Measurements from ENCODE around the gene GCK.

GCK gene

DNA sequence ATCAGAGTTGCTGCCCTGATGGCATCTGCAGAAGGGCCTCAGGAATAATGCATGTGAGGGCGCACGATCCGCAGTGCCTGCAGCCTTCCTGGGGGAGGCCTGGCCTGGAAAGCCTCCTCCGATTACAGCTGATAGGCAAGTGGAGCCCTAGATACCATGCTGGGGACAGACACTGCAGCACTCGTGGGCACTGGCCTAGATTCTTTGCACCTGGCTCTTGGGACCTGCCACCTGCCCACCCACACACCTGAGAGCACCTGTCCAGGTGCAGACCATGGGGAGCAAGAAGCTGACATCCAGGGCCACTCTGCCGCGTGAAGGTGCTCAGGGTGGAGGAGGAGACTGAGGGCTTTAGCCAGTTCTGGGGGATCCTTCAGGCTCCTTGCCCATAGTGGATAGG, 26.3 kb upstream of the GCK start:
- no peak overlapping the region for H3K4me3 ChIP-seq (replicated peaks; ENCODE audit: low read depth, low read length)
- TF ChIP-seq, protein P1, sequence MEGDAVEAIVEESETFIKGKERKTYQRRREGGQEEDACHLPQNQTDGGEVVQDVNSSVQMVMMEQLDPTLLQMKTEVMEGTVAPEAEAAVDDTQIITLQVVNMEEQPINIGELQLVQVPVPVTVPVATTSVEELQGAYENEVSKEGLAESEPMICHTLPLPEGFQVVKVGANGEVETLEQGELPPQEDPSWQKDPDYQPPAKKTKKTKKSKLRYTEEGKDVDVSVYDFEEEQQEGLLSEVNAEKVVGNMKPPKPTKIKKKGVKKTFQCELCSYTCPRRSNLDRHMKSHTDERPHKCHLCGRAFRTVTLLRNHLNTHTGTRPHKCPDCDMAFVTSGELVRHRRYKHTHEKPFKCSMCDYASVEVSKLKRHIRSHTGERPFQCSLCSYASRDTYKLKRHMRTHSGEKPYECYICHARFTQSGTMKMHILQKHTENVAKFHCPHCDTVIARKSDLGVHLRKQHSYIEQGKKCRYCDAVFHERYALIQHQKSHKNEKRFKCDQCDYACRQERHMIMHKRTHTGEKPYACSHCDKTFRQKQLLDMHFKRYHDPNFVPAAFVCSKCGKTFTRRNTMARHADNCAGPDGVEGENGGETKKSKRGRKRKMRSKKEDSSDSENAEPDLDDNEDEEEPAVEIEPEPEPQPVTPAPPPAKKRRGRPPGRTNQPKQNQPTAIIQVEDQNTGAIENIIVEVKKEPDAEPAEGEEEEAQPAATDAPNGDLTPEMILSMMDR (IDR thresholded peaks at IDR 0.05; ENCODE audit: low read length, missing control alignments), result no peak
- DNase-seq (ENCODE audit: low read depth), result no peak

DNA sequence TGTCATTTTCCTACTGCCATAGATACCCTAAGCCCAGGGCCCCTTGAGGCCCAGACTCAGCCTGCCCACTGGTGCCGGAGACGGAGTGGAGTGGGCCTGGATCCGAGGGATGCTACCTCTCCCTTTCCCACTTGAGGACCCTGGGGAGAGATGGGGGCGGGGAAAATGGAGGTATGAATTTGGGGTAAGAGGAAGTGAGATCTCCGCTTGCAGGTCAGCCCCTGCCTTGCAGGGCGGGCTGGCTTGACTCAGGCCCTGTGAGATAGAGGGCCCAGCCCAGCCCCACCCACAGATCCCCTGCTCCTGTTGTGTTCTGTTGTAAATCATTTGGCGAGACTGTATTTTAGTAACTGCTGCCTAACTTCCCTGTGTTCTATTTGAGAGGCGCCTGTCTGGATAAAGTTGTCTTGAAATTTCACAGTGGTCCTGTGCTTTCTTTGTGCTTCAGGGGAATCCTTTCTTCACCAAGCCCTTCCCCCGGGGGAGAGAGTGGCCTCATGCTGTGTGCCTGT, 24.7 kb upstream of the GCK start:
- TF ChIP-seq, protein P1 (IDR thresholded peaks at IDR 0.05; ENCODE audit: low read length, missing control alignments), result no peak
- DNase-seq (ENCODE audit: low read depth), result no peak
- no peak overlapping the region for H3K4me3 ChIP-seq (replicated peaks; ENCODE audit: low read depth, low read length)

DNA sequence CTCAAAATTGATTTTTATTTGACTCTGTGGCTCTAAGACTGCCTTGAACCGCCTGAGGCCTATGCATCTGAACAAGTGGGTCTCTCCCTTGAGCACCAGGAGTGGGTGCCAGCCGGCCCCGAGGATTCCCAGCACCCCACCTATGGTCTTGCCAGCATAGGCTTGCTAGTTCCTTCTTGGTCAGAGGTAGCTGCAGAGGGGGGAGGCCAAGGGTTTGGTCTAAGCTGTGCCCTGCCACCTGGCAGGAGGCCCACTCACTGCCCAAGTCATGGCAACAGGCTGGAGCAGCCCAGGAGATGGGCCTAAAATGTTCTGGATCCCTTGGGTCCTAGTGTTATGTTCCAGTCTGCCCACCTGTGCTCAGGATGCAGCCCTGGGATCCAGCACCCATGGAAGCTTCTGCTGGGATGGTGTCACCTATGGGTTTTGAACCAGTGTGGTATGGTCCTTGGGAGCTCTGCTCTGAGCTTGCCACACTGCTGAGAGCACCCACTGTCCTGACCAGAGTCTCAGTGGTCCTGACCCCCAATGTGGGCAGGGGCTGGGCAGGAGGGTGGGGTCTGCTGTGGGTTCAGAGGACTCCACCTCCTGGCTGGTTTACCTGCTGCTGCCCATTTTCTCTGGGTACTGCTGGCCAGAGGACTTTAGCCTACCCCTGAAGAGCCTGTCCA, 24.1 kb upstream of the GCK start:
- no peak overlapping the region for H3K4me3 ChIP-seq (replicated peaks; ENCODE audit: low read depth, low read length)
- no peak for DNase-seq (ENCODE audit: low read depth)
- TF ChIP-seq, protein P1 (IDR thresholded peaks at IDR 0.05; ENCODE audit: low read length, missing control alignments), result no peak

DNA sequence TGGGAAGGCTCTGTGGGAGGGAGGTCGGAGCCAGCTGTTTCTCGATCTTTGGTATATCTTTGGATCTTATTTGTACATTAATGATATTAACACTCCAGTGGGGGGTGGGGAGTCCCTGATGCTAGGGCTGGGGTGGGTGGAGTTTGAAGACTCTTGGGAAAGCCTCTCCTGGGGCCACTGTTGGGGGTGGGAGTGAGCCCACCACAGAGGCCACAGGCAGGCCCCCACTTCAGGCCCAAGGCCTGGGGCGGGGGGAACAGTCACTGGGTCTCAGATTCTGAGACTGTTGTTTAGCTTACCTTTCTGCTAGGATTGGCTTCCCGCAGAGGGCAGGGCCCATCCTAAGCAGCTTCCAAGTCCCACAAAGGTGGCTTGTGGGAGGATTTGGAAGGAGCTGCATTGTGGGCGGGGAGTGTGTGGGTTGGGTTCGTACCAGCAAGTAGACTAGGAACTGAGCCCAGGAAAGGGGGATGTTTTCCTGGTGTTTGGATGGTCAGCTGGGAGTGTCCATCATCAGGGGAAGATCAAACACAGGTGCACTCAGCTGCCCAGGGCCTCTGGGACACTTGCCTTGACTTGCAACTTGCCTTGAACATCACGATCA, 23.4 kb upstream of the GCK start:
- no peak overlapping the region for H3K4me3 ChIP-seq (replicated peaks; ENCODE audit: low read depth, low read length)
- no peak for DNase-seq (ENCODE audit: low read depth)
- TF ChIP-seq, protein P1 (IDR thresholded peaks at IDR 0.05; ENCODE audit: low read length, missing control alignments), result no peak

DNA sequence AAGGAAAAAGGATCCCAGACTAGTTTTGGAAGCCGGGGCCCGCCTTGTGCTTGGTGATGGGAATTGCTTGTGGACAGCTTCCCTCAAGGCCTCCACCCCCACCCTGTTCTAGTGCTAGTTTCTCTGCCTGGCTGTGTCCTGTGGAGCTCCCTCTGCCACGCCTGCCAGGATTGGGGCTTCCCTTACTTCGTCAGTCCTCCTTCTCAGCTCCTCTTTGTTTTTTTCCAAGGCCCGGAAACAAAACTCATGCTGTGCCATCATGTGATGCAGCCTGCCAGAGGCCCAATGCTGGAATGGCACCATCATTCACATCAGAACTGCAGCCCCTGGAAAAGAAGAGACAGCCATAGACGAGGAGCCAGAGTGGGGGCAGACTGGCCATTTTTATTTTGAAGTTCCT, 22.8 kb upstream of the GCK start:
- TF ChIP-seq, protein P1 (IDR thresholded peaks at IDR 0.05; ENCODE audit: low read length, missing control alignments), result no peak
- H3K4me3 ChIP-seq (replicated peaks; ENCODE audit: low read depth, low read length), result no peak overlapping the region

DNA sequence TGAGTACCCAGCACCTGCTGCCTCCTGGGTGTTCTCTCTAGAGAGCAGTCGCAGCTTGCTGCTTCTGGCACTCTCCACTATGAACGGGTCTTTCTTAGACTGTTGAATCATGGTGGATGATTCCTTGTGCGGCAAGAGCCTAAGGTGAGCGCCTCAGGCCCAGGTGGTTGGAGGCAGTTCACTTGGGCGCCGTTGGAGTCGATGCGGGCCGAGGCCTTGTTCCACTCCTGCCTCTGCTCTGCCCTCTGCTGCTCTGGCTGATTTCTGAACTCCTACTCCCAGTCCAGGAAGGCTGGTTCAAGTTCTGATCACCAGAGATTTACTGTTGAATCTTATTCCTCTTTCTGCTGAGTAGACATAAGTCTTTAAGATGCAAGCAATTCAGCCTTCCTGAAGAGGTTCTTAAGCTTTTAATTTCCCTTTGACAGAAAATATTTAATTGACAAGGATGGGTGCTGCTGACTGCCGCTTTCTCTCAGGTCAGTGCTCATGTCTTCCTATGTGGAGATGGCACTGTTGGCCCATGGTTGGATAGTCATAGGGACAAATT, 22.0 kb upstream of the GCK start:
- H3K4me3 ChIP-seq (replicated peaks; ENCODE audit: low read depth, low read length), result no peak overlapping the region
- TF ChIP-seq, protein P1 (IDR thresholded peaks at IDR 0.05; ENCODE audit: low read length, missing control alignments), result no peak
- no peak for DNase-seq (ENCODE audit: low read depth)

More for the DNA sequence above, 22.8 kb upstream of the GCK start:
- no peak for DNase-seq (ENCODE audit: low read depth)
